ENCODE results near the gene RAC2. TPM values are rescaled to one million over a fixed set of nuclear protein-coding genes. Genes with fewer than 3 reads are reported as not detected.

The RAC2 gene
- total RNA-seq, 1 donor from 2014 or later: not detected

DNA sequence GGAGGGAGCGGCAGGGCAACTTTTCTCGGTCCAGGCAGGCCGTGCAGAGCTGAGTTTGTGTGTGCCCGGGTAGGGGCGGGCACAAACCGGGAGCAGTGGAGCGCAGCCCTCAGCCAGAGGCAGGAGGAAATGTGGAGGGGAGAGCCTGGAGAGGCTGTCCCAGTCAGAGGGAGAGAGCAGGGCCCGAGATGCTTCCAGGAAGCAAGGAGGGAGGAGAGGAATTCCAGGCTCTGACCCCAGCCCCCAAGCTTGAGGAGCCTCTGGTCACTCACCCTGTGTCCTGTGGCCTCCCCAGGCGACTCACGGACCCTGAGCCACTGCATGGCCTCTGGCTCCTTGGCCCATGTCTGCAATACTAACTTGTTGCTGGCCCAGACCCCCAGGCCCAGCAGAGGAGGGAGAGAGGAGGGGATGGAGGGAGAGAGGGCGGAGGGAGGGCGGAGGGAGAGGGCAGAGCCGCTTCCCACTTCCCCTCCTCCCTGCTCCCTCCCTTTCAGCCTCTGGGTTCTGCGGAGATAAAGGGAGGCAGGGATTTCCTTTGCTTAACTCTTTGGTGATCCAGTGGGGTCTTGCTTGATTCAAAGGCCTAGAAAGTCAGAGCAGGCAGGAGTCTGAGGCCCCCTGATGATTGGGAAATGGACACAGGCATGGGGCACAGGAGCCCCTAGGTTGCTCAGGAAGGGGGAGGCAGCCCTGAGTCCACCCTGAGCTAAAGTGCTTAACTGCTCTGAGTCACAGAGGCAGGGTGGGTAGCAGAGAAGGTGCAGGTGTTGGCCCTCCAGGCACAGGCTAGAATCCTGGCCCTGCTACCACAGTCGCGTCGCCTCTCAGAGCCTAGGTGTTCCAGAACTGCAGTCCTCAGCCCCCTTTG lies 55.9 kb downstream of the RAC2 start, which contains the start of gene C1QTNF6:
Gene C1QTNF6, minus strand, starts transcription at position 357 of the 871 bp plus-strand sequence. Its CDS starts 34 bp downstream, at position 323.
- Mint-ChIP-seq H3K4me3 (ENCODE audit: unreplicated experiment) (no peak within 1 kb of the TSS), H3K27ac (ENCODE audit: unreplicated experiment) (no peak within 1 kb of the TSS), H3K4me1 (ENCODE audit: low read depth, unreplicated experiment) (peaks cover 2% of the 10 kb centered on the region), H3K36me3 (ENCODE audit: unreplicated experiment) (no peaks in the 10 kb centered on the region), H3K27me3 (ENCODE audit: unreplicated experiment) (peaks cover 2% of the 10 kb centered on the region), H3K9me3 (ENCODE audit: unreplicated experiment) (peaks cover 4% of the 10 kb centered on the region)
- DNase-seq: peak; percentile 28
- TF ChIP-seq CTCF (IDR thresholded peaks at IDR 0.05; ENCODE audit: partially characterized antibody, unreplicated experiment): no peak

GRCh38 chr22:37187552-37187890 lies 56.5 kb downstream of the RAC2 start:
- Mint-ChIP-seq H3K27me3 (ENCODE audit: unreplicated experiment) (peaks cover 2% of the 10 kb centered on the region), H3K4me3 (ENCODE audit: unreplicated experiment) (no peak overlapping the region), H3K27ac (ENCODE audit: unreplicated experiment) (no peak overlapping the region), H3K9me3 (ENCODE audit: unreplicated experiment) (peaks cover 4% of the 10 kb centered on the region), H3K4me1 (ENCODE audit: low read depth, unreplicated experiment) (peaks cover 2% of the 10 kb centered on the region), H3K36me3 (ENCODE audit: unreplicated experiment) (no peaks in the 10 kb centered on the region)
- peak; percentile 7 for DNase-seq
- TF ChIP-seq CTCF (IDR thresholded peaks at IDR 0.05; ENCODE audit: partially characterized antibody, unreplicated experiment): no peak

DNA sequence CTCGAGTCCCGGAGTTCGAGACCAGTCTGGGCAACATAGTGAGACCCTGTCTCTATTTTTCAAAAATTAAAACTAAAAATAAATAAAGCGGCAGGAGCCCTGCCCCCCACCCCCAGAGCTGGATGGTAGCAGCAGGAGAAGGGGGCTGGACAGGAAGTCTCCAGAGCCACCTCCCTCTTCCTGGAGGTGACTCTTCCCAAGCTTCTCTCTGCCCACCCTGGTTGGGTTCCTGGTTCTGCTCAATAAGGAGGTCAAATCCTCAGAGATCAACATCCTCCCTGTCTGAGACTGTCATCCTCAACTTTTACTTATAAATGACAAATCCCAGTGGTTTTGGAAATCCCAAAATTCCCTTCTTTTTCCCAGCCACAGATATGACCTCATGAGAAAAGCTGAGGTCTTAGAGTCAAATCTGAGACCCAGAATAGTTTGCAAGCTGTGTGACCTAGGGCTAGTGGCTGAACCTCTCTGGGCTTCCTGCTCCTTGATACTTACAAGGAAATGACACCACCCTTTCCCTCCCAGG lies 57.0 kb downstream of the RAC2 start:
- TF ChIP-seq CTCF (IDR thresholded peaks at IDR 0.05; ENCODE audit: partially characterized antibody, unreplicated experiment): no peak
- Mint-ChIP-seq H3K27ac (ENCODE audit: unreplicated experiment) (no peak overlapping the region), H3K36me3 (ENCODE audit: unreplicated experiment) (no peaks in the 10 kb centered on the region), H3K27me3 (ENCODE audit: unreplicated experiment) (peaks cover 2% of the 10 kb centered on the region), H3K4me1 (ENCODE audit: low read depth, unreplicated experiment) (peaks cover 2% of the 10 kb centered on the region), H3K4me3 (ENCODE audit: unreplicated experiment) (no peak overlapping the region), H3K9me3 (ENCODE audit: unreplicated experiment) (peaks cover 4% of the 10 kb centered on the region)
- no peak for DNase-seq

DNA sequence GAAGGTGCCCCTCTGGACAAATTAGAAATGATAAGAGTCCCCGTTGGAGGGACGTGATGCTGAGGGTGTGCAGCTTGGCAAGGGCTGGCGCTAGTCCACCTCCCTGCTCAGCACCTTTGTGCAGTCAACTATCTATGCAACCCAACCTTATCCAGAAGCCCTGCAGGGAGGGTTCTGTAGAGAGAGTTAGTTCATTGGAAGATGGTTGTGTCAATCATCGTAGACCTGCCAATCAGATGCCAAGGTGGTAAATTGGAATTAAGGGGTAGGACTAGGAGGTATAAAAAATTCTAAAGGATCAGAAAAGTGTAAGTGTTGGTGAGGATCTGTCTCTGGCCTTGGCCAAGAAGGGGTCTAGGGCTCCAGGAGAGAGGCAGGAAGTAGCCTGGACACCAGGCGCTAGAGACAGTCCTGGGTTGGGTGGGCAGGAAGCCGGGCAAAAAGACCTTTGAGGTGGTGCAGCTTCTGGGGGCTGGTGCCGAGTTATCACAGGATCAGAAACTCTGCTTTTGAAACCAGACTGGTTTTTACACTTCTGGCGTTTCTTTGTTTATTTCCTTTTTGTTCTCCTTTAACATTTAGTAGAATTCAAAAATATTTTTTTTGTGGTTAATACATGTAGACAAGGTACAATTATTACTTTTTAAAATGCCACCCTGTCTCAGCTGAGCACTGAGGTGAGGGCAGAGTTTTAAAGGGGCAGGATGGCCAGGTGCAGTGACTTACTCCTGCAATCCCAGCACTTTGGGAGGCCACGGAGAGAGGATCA lies 57.7 kb downstream of the RAC2 start:
- no peaks in the 10 kb centered on the region for H3K36me3 Mint-ChIP-seq (ENCODE audit: unreplicated experiment)
- H3K27ac Mint-ChIP-seq (ENCODE audit: unreplicated experiment): no peak overlapping the region
- H3K9me3 Mint-ChIP-seq (ENCODE audit: unreplicated experiment): peaks cover 4% of the 10 kb centered on the region
- DNase-seq: peak; percentile 6
- no peak overlapping the region for H3K4me3 Mint-ChIP-seq (ENCODE audit: unreplicated experiment)
- peaks cover 3% of the 10 kb centered on the region for H3K27me3 Mint-ChIP-seq (ENCODE audit: unreplicated experiment)
- TF ChIP-seq CTCF (IDR thresholded peaks at IDR 0.05; ENCODE audit: partially characterized antibody, unreplicated experiment): no peak
- H3K4me1 Mint-ChIP-seq (ENCODE audit: low read depth, unreplicated experiment): peaks cover 2% of the 10 kb centered on the region
